AG09319 (cell line): ENCODE measurements around the gene HADH.

Source experiments
- DNase-seq: peaks from one replicate; pipeline ENCODE4 v3.0.0-alpha.2; 2010; ENCODE audit warnings: low read depth; ENCODE audit errors: extremely low read depth
- TF ChIP-seq, protein P1 (sequence below): IDR thresholded peaks from 2 replicates; pipeline ENCODE4 v1.5.1; 2011; ENCODE audit warnings: low read depth, mild to moderate bottlenecking, inconsistent platforms, low read length, moderate library complexity

Gene HADH

GRCh38 chr4:108060164-108060563 lies 70.5 kb downstream of the HADH start:
- DNase-seq: no peak
- TF ChIP-seq, protein P1, sequence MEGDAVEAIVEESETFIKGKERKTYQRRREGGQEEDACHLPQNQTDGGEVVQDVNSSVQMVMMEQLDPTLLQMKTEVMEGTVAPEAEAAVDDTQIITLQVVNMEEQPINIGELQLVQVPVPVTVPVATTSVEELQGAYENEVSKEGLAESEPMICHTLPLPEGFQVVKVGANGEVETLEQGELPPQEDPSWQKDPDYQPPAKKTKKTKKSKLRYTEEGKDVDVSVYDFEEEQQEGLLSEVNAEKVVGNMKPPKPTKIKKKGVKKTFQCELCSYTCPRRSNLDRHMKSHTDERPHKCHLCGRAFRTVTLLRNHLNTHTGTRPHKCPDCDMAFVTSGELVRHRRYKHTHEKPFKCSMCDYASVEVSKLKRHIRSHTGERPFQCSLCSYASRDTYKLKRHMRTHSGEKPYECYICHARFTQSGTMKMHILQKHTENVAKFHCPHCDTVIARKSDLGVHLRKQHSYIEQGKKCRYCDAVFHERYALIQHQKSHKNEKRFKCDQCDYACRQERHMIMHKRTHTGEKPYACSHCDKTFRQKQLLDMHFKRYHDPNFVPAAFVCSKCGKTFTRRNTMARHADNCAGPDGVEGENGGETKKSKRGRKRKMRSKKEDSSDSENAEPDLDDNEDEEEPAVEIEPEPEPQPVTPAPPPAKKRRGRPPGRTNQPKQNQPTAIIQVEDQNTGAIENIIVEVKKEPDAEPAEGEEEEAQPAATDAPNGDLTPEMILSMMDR: peak; percentile 29

- TF ChIP-seq, protein P1: no peak
- DNase-seq: no peak
Measured at GRCh38 chr4:108060686-108061321, 71.1 kb downstream of the HADH start.

DNA sequence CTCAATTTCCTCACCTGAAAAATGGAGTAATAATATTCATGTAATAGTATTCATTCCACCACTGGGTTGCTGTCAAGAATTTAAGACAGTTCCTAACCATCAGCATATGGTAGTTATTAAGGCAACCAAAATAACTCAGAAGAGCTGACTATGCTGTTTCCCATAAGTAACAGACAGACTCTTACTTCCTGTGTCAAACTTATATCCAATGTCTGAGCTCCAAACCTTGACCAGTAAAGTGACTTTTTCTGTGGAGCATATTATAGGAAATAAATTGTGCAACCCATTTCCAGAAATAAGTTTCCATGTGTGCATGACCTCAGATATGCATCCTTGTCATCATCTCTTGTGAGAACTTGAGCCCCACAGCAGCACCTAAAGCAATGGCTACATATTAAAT lies 78.8 kb downstream of the HADH start:
- no peak for DNase-seq
- TF ChIP-seq, protein P1: no peak

- TF ChIP-seq, protein P1: no peak
- DNase-seq: no peak
Measured at GRCh38 chr4:108070775-108071174, 81.1 kb downstream of the HADH start.

DNA sequence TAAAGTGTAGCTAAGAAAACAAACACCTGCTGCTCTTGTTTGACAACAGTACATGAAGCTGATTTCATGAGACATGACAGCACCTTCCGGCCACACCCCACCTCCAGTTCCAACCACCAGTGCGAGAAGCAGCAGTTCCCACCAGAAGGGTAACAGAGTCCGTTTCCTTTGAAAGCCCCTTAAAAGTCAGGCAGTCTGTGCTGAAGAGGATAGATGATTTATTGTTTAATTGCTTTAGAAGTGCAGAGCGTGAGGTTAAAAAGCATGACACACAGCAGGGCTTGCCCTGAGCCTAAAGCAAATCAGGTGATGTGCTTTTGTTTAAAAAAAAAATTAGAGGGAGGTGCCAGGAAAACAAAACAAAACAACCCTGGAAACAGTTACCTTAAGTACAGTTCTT lies 82.6 kb downstream of the HADH start:
- no peak for DNase-seq
- TF ChIP-seq, protein P1: no peak

GRCh38 chr4:108078024-108078733 lies 88.5 kb downstream of the HADH start:
- DNase-seq: no peak
- TF ChIP-seq, protein P1: no peak

GRCh38 chr4:108080747-108081146 lies 91.1 kb downstream of the HADH start:
- DNase-seq: no peak
- TF ChIP-seq, protein P1: no peak
